Activated T-cell treated with anti-CD3 and anti-CD28 coated beads for 1 hour (primary cell): ENCODE data around the gene ARHGAP6.
"Not testable (repeated sequence)": the region's sequence is repeated elsewhere in the genome, so short reads cannot be mapped to it uniquely, and the experiment has no call there.

Source experiments
- DNase-seq: peaks from one replicate; pipeline ENCODE4 v3.0.0-alpha.2; 2020; ENCODE audit warnings: low read depth

ARHGAP6 gene

GRCh38 chrX:11235377-11235776, 430.3 kb downstream of the ARHGAP6 start:
- DNase-seq, result not testable (repeated sequence)

DNA sequence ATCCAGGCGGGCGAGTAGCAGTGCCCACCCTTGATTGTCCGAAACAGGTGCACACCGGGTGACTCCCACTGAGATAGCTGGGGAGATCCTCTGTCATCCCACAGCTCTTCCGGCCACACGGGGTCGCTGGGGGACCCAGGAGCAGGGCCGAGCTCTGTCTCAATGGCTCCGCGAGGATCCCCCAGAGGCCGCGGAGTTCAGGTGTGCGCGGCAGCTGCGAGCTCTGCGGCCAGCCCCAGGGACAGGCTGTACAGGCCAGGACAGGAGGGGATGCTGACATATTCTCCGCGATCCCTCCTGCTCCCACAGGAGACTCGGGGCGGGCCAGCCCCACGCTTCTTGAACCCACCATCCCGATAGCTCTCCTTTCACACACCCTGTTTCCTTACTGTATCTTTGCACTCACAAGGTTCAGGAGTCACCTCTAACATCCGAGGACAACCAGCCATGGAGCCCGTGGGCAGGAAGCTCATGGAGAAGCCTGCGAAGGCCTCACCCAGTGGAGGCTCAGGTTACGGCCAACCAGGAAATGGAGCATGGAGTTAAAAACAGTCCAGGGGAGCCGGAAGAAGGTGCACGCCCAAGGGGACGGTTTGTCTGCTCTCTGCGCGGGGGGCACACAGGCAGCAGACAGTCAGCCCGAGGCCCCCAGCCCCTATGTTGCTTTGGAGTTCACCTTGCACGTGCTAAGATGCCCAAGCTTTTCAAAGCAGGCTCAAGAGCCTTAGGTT, 450.4 kb downstream of the ARHGAP6 start:
- DNase-seq, result no peak

DNA sequence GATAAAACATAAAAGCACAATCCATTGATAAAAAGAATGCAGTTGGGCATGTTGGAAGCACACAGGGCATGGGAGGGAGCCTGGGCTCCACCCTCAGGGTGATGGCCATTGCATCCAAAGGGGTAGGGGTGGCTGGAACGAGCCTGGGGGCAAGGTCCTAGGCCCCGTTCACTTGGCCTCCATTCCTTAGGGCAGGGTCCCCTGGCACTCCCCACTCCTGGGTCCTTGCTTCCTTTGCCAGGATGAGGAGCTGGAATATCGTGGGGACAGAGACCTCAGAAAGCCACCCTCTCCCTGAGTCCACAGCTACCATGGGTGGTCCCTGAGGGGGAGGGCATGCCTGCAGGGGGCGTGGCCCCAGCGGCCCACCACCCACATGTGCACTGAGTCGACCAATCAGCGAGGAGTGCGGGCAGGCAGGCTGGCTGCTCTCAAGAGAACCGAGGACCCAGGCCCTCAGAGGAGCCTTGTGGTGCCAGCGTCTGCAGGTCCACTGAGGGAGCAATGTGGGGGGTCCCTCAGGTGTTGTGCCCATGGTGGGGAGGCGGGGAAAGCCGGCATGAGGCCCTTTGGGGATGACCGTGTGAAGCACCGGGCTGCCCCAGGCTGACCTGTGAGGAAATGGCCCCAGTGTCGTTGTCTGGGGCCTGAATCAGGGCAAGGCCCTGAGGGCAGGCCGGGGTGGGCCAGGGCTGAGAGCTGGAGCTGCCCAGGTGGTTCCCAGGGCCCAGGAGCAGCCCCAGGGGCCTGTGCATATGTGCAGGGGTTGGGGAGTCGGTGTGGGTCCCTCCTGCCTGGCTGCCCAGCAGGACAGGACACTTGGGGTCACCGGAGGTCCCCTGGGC, 451.2 kb downstream of the ARHGAP6 start:
- DNase-seq, result no peak

GRCh38 chrX:11212741-11213140, 453.0 kb downstream of the ARHGAP6 start:
- no peak for DNase-seq

GRCh38 chrX:11210415-11210801, 455.3 kb downstream of the ARHGAP6 start:
- no peak for DNase-seq

DNA sequence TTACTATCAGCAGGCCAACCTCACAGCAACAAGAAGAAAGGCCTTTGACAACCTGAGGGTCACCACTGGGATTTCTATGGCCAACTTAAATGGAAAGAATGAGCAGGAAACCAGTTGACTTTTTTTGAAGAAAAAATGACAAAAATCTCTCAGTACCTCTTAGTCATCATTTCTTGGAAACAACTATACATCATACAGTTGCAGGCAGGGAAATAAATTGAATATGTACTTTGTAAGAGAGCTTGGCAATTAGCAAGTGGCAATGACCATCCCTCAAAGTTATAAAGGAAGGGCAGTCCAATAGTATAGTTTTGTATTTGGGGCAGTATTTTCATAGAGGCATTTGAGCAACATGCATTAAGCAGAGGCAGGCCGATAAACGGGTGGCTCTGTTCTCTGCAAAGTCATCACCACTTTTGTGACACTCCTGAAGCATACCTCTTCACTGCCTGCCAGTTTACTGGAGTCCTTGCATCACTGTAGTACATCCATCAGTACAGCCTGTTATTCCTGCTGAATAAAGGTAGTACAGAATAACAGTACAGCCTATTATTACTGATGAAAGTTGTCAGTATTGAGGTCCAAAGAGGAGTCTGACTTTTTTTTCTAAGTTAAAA, 455.8 kb downstream of the ARHGAP6 start:
- DNase-seq, result no peak

DNA sequence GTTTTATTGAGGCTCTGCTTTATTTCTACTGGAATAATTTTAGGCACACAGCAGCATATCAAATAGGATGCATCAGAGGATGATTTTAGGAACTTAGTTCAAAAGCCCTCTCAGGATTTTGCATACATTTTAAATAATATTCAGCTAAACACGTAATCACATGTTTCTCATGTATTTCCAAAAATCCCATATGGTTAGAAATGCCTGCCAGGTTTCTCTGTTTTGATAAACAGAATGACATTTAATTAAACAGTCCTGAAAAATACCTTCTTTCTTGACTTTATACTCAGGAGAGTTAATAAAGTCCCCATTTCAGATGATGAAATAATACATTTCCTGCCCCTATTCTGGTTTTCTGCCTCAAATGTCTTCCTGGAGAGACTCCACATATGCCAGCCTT, 459.0 kb downstream of the ARHGAP6 start:
- DNase-seq, result no peak

GRCh38 chrX:11205796-11206195, 459.9 kb downstream of the ARHGAP6 start:
- DNase-seq, result no peak

DNA sequence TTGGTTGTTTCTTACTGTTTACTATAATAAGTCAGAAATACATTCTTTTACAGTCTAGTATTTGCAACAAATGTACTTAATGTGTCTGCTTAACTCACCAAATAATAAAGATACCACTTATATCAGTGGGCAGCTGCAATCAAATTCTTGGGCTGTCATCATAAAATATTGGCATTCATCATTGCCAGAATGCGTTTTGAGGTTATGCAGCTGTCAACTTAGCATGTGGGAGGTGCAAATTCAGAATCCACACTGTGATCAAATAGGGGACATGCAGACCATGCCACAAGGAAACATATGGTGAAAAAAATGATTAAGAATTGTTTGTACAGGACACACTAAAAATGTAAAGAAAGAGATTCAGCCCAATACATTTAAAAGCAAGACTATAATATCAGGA, 468.0 kb downstream of the ARHGAP6 start:
- DNase-seq, result no peak

DNA sequence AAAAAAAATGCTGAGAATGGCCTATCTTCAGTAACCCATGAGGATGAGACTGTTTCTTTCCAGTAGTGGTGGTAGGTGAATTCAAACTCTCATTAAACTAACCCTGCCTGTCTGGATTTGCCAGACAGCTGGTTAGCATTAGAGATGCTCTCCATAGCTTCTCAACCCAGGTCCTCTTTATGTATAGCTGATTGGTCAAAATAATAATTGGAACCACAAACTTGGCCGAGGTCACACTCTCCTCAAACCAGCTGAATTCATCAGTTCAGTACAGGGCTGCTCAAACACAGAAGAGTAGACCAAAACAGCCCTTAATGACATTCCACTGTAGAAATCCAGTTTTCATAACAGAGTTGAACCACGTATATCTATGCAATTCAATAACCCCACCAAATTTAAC, 469.2 kb downstream of the ARHGAP6 start:
- no peak for DNase-seq

GRCh38 chrX:11193035-11193469, 472.7 kb downstream of the ARHGAP6 start:
- no peak for DNase-seq

DNA sequence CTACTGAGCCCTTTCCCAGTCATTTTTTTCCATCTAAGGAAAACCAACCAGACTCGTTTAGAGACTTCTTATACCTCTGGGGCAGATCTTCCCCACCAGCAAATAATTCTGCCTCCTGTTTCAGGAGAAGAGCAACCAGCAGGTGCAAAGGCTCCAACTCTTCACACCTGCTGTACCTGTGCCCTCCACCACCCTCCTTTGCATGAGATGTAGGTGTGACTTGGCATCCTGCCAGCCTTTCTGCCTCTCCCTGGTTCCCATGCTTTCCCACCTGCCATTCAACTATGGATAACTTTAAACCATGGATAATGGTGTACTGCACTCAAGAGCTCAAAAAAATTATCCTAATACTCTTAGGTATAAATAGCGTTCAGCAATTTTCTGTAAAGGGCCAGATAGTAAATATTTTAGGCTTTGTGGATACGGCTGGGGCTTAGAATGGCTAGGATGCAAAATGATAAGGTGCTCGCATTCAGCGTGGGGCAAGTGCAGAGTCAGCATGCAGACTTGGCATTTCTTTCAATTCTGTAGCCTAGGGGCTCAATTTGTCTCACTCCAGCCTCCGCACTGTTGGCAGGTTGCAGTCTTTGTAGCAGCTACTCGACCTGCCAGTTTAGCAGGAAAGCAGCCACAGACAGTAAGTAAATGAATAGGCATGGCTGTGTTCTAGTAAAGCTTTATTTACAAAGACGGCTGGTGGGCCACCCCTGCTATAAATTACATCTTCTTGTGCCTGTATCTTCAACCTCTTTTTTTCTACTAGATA, 474.8 kb downstream of the ARHGAP6 start:
- DNase-seq, result no peak

DNA sequence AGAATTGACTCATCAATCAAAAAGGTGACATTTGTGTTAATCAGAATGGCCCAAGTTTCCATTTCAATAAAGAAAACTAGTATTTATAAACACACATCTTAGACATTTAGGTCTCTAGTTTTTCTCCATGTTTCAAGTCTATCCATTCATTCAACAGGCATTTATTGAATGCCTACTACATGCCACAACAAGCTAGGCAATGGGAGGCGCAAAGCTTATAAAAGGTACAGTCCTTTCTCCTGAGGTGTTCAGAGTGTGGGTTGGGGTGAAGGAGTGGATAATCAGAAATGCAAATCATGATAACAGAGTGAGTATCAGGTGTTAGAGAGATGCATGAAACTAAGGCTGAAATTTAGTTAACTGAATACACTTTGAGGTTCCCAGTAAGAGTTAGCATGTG, 476.6 kb downstream of the ARHGAP6 start:
- DNase-seq, result no peak

- DNase-seq, result no peak
These were observed 477.1 kb downstream of the ARHGAP6 start for GRCh38 chrX:11188664-11189063.

DNA sequence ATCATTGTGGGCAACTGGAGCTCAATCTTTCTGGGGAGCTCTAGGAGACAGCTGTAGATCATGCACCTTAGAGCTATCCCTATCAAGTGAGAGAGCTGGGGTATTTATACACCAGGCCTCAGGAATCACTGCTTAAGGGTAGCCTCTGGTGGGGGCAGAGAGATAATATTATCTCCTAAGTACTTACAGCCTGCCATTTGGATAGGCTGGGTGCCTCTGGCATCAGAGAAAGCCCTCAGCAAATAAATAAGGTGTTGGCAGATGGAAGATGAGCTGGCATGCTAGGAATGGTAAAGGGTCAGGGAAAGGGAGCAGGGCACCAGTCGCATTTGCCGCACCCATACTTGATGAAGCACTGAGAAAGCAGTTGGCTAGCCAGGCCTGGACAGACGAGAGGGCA, 478.7 kb downstream of the ARHGAP6 start:
- no peak for DNase-seq

- DNase-seq, result no peak
These were observed 479.9 kb downstream of the ARHGAP6 start for GRCh38 chrX:11185861-11186260.

GRCh38 chrX:11180571-11180970, 485.1 kb downstream of the ARHGAP6 start:
- DNase-seq, result no peak

GRCh38 chrX:11172415-11172814, 493.3 kb downstream of the ARHGAP6 start:
- DNase-seq, result no peak

- DNase-seq, result no peak
These were observed 493.8 kb downstream of the ARHGAP6 start for GRCh38 chrX:11171956-11172355.

- DNase-seq, result no peak
These were observed 501.3 kb downstream of the ARHGAP6 start for GRCh38 chrX:11164433-11164832.

DNA sequence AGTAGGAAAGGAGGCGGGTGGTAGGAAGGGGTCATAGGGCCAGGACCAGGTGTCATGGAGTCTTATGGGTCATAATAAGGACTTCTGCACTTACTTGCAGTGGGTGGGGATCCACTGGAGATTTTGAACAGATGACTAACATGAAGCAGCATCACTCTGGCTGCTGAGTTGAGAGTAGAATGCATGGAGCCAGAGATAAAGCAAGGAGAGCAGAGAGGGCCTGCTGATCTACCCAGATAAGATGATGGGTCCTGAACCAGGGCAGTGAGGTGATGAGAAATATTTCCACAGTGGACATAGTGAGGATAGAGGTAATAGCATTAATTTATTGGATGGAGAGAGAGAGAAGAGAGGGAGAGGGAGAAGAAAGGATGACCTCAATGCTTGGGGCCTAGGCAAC, 506.6 kb downstream of the ARHGAP6 start:
- no peak for DNase-seq
